Upper lobe of right lung (tissue), 1 donor: ENCODE measurements around the gene SIGLEC11. TPM values are rescaled to one million over a fixed set of nuclear protein-coding genes. Genes with fewer than 3 reads are reported as not detected.

ENCODE experiments used
- ATAC-seq: fragments of 200-7000 bp; cut with Tn5 transposase; one replicate; pipeline ENCODE4 v1.9.1; 2020; ENCODE audit warnings: mild to moderate bottlenecking, moderate library complexity
- DNase-seq: peaks from one replicate; pipeline ENCODE4 v3.0.0-alpha.2; 2020
- H3K27ac ChIP-seq: fragments of 200-600 bp; one replicate; pipeline ENCODE4 v1.8.0; 2022
- H3K27me3 ChIP-seq: fragments of 200-600 bp; one replicate; pipeline ENCODE4 v1.8.0; 2022; ENCODE audit warnings: mild to moderate bottlenecking
- H3K36me3 ChIP-seq: fragments of 200-600 bp; one replicate; pipeline ENCODE4 v1.8.0; 2022
- H3K4me1 ChIP-seq: fragments of 200-600 bp; one replicate; pipeline ENCODE4 v1.8.0; 2022
- H3K4me3 ChIP-seq: fragments of 200-600 bp; one replicate; pipeline ENCODE4 v1.8.0; 2022; ENCODE audit warnings: mild to moderate bottlenecking
- H3K9me3 ChIP-seq: fragments of 200-600 bp; one replicate; pipeline ENCODE4 v1.8.0; 2022
- intact Hi-C: fragments of 100-400 bp; cut with DNase I; formaldehyde crosslinking; loops from one replicate; pipeline ENCODE4 v1.11.0; 2022
- total RNA-seq: library from RNA; stranded (reverse); fragmentation: NEBNext Ultra II Directional; extraction: Animal tissue kit (Norgen Biotek cat#: 25700); gene quantifications from one replicate; pipeline ENCODE4 v1.2.1, GENCODE V29; 2021
- TF ChIP-seq, protein P1 (sequence below): fragments of 200-600 bp; IDR thresholded peaks from one replicate; pipeline ENCODE4 v1.8.0; 2022; ENCODE audit warnings: antibody characterized with exemption
- donor health status: DM: no; HTN: yes; CAD: no; lungs with severe emphysema.

The SIGLEC11 gene
- total RNA-seq, 1 donor from 2014 or later = 2.5 TPM

- TF ChIP-seq, protein P1, sequence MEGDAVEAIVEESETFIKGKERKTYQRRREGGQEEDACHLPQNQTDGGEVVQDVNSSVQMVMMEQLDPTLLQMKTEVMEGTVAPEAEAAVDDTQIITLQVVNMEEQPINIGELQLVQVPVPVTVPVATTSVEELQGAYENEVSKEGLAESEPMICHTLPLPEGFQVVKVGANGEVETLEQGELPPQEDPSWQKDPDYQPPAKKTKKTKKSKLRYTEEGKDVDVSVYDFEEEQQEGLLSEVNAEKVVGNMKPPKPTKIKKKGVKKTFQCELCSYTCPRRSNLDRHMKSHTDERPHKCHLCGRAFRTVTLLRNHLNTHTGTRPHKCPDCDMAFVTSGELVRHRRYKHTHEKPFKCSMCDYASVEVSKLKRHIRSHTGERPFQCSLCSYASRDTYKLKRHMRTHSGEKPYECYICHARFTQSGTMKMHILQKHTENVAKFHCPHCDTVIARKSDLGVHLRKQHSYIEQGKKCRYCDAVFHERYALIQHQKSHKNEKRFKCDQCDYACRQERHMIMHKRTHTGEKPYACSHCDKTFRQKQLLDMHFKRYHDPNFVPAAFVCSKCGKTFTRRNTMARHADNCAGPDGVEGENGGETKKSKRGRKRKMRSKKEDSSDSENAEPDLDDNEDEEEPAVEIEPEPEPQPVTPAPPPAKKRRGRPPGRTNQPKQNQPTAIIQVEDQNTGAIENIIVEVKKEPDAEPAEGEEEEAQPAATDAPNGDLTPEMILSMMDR = peak; percentile 95
- Histone ChIP-seq H3K4me3 (no peak overlapping the region), H3K27me3 (no peaks in the 10 kb centered on the region), H3K36me3 (no peaks in the 10 kb centered on the region), H3K4me1 (peaks cover 5% of the 10 kb centered on the region), H3K27ac (no peak overlapping the region), H3K9me3 (no peaks in the 10 kb centered on the region)
- ATAC-seq = peak; percentile 95
- DNase-seq = peak; percentile 90
- intact Hi-C loops = loop anchor here (5.0 kb wide), 1 partner anchor 44 kb away; no protein-coding TSS in a partner anchor
These were observed 23.1 kb downstream of the SIGLEC11 start for GRCh38 chr19:49937750-49938381.

- TF ChIP-seq, protein P1 = no peak
- H3K4me1 ChIP-seq = peaks cover 5% of the 10 kb centered on the region
- no peaks in the 10 kb centered on the region for H3K9me3 ChIP-seq
- no peaks in the 10 kb centered on the region for H3K36me3 ChIP-seq
- DNase-seq (no peak), ATAC-seq (no peak)
- intact Hi-C loops = loop anchor here (5.0 kb wide), 1 partner anchor 46 kb away; no protein-coding TSS in a partner anchor
- H3K27me3 ChIP-seq = no peaks in the 10 kb centered on the region
- H3K27ac ChIP-seq = no peak overlapping the region
- no peak overlapping the region for H3K4me3 ChIP-seq
These were observed 24.4 kb downstream of the SIGLEC11 start for GRCh38 chr19:49936549-49936948.

- no peak overlapping the region for H3K4me3 ChIP-seq
- no peak for ATAC-seq
- DNase-seq = no peak
- H3K9me3 ChIP-seq = no peaks in the 10 kb centered on the region
- no peaks in the 10 kb centered on the region for H3K27me3 ChIP-seq
- H3K36me3 ChIP-seq = no peaks in the 10 kb centered on the region
- peaks cover 5% of the 10 kb centered on the region for H3K4me1 ChIP-seq
- H3K27ac ChIP-seq = no peak overlapping the region
- TF ChIP-seq, protein P1 = no peak
- intact Hi-C loops = no loop called here
These were observed 27.3 kb downstream of the SIGLEC11 start for GRCh38 chr19:49933643-49934042.

- no peak for DNase-seq
- no peaks in the 10 kb centered on the region for H3K36me3 ChIP-seq
- ATAC-seq = no peak
- intact Hi-C loops = no loop called here
- TF ChIP-seq, protein P1 = no peak
- H3K27me3 ChIP-seq = no peaks in the 10 kb centered on the region
- no peak overlapping the region for H3K4me3 ChIP-seq
- peaks cover 6% of the 10 kb centered on the region for H3K4me1 ChIP-seq
- H3K9me3 ChIP-seq = no peaks in the 10 kb centered on the region
- no peak overlapping the region for H3K27ac ChIP-seq
These were observed 28.2 kb downstream of the SIGLEC11 start for GRCh38 chr19:49932731-49933131.

DNA sequence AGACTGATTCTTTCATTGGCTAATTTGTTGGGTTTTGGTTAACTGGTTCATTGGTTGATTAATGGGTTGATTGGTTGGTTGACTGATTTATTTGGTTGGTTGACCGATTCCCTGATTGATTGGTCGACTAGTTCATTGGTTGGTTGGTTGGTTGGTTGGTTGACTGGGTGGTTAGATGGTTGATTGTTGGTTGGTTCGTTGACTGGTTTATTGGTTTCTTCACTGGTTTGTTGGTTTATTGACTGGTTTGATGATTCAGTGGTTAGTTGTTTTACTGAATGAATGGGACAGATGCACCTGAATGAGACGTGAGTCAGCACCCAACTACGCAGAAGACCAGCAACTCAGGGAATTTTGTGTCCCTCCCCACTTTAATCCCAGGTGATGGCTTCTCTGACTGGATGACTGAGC, 28.9 kb downstream of the SIGLEC11 start:
- ATAC-seq (no peak), DNase-seq (no peak)
- Histone ChIP-seq H3K27me3 (no peaks in the 10 kb centered on the region), H3K4me3 (no peak overlapping the region), H3K9me3 (no peaks in the 10 kb centered on the region), H3K4me1 (peaks cover 9% of the 10 kb centered on the region), H3K27ac (no peak overlapping the region), H3K36me3 (peaks cover 5% of the 10 kb centered on the region)
- TF ChIP-seq, protein P1 = no peak
- intact Hi-C loops = no loop called here
